ENCODE results near the gene RORB.
"Not testable (repeated sequence)": the region's sequence is repeated elsewhere in the genome, so short reads cannot be mapped to it uniquely, and the experiment has no call there.

RORB gene

DNA sequence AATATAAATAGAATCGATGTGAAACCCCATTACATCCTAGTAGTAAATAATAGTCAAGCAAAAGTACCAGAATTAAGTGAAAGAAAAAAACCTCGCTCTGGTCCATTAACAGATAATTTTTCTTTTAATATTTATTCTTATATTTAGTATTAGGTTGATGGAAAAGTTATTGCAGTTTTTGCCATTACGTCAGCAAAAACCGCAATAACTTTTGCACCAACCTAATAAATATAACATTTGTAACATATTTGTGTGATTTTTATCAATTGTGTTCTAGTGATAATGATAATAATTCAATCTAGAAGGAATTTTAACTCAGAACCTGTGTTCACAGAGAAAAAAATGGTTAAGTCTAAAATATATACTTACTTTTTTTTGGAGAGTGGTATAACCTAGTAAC lies 16.1 kb downstream of the RORB start:
- DNase-seq (ENCODE audit: low read depth in 2 of 2), result no peak

DNA sequence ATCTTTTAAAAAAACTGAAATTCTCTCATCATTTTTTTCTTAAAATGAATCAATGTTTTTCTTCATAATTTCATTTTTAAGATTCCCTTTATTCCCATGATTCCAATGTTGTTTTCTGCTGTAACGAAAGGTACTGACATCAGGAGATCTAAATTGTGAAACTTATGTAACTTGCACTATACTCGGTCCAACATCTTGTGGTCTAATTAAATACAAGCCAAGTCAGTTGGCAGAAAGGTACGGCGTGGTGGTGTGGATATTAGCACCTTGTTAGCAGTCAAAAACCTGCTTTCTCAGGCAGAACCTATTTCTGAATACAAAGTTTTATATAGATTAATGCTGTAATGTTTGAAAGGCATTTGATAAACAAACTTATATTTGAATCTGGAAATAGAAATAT lies 20.1 kb downstream of the RORB start:
- DNase-seq (ENCODE audit: low read depth in 2 of 2), result no peak

DNA sequence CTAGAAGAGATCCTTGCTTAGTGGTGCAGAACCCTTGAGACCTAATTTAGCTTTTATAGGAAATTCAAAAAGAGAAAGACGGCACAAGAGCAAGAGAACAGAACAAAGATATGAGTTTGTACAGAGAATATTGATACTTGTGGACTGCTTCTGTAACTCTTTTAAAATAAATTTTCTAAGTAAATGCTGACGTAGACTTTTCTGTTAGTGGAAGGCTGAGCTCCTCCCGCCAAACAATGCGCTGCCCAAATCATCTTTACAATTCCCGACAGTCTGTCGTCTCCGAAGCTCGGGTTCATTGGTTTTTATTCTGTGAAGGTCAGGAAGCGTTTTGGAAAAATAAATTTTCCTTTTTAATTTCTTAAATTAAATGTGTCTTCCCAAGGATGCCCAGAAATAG lies 22.3 kb downstream of the RORB start:
- no peak for DNase-seq (ENCODE audit: low read depth in 2 of 2)

DNA sequence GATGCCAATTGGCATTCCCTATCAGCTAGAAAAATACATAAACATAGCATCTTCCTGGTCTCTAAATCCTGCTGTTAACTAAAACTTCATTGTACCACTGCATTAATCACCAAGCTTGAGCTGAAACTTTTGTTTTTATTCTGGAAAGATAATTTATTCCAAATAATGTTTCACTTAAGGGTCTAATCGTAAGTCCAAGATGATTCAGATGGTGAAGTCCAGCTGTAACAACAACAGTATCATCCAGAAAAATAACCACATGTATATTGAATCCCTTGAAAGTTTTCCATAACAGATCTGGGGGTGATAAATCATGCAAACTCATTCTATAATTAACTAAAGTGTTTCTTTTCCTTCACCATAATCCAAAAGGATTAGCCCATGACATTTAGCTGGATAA lies 23.9 kb downstream of the RORB start:
- no peak for DNase-seq (ENCODE audit: low read depth in 2 of 2)

DNA sequence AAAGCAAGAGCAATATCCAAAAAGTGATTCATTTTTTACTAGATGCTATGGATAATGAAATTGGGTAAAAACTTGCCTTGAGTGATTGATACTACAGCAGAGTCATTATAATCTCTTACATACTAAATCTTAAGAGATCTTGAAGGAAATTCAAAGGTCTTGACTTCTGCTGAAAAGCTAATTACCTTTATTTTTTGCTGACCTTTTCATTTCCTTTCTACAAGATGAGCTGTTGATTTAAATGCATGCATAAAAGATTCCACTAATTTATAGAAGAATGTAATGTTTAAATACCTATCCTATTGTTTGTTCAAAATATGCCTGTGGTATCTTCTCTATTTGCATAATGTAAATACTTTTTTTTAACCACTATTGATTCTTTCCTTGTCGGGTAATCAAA lies 27.2 kb downstream of the RORB start:
- no peak for DNase-seq (ENCODE audit: low read depth in 2 of 2)

DNA sequence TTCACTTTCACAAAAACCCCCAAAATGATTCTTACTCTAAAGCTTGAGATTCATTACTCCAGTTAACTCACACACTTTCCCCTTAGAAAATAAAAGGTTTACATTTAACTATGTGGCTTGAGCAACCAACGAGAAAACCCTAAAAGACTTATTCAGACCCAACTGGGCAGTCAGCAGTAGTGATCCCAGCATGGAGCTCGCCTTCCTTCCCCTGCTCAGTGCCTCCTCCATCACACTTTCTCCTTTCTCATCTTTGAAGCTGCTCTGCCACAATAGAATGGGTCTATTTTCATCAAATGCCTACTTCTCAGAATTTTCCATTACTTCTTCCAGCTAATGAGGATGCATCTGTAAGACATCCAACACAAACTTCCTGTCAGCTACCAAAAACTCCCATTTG lies 29.1 kb downstream of the RORB start:
- no peak for DNase-seq (ENCODE audit: low read depth in 2 of 2)

DNA sequence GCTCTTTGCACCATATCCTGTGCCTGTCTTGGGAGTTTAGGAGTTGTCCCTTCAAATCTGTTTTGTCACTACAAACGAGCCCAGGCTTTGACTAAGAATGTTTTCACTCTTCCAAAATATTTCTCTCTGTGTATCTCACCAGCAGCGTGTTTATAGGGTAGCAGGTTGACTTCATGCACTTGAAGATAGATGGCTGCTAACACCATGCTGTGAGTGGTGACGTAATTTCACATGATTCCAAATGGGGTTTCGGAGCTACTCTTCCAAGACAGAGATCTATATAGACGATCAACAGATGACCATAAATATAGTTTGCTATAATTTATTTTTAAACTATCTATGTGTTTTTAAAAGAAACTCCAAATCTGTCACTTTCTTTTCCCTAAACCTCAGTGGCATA lies 30.6 kb downstream of the RORB start:
- DNase-seq (ENCODE audit: low read depth in 2 of 2), result no peak

DNA sequence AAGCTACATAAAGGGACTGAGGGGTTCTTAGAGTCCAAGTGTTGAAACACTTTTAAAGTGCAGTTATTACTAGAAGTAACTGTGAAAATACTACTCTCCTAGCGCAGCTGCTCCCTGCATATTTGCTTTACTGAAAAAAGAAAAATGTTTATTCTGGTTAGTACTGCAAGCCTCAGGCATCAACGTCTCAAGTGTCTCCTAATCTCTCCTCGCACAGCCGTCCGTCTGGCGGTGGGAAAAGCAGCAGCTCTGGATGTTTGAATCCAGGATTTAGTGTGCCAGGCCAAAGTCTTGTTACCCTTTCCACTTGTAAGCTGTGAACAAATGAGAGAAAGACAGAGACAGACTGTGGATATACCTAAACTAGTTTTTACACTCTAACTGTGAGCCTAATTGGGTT lies 31.1 kb downstream of the RORB start:
- DNase-seq (ENCODE audit: low read depth in 2 of 2), result no peak

DNA sequence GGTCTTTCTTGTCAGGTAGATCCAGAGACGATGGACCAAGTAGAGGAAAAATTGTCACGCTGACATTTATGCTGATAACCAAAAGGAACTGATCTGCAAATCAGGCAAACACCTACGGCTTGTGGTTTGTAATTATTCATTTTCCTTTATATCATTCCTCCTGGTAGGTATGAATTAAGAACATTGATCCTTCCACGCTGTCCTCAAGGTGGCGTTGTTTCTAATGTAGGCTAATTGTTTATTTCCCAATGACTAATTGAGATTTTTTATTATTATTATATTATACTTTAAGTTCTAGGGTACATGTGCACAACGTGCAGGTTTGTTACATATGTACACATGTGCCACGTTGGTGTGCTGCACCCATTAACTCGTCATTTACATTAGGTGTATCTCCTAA lies 33.3 kb downstream of the RORB start:
- not testable (repeated sequence) for DNase-seq (ENCODE audit: low read depth in 2 of 2)

DNA sequence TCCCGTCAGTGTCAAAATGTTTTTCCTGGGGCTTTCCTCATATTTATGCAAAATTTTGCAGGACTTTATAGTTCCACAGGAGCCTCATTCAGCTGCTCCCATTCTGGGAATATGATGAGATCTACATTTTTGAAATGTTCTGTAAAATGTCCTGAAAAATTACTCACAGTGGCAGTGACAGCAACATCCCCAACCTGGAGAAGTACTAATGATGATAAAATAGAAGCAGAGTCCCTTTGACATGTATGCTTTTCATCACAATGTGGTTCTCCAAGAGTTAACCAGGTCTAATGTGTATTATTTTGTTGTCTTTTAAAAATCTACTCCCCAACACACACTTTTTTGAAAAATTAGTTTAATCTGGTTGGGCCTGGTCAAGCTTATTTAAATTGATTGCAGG lies 36.1 kb downstream of the RORB start:
- DNase-seq (ENCODE audit: low read depth in 2 of 2), result no peak

DNA sequence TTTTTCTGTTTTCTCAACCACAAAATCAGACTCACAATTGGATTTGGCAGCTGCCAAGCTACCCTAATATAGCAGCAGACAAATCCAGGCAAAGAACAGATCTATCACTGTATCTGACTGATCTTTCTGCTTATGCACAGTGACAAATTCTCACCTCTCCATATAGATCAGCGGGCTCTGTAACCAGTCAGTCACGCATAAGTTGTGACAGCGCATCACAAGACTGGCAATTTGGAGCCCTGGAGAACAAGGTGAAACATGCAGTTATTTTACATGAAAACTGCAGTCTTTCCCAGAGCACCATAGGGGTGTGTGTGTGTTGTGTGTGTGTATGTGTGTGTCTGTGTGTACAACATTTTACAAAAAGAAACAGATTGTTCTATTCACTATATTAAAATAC lies 37.7 kb downstream of the RORB start:
- DNase-seq (ENCODE audit: low read depth in 2 of 2), result no peak

DNA sequence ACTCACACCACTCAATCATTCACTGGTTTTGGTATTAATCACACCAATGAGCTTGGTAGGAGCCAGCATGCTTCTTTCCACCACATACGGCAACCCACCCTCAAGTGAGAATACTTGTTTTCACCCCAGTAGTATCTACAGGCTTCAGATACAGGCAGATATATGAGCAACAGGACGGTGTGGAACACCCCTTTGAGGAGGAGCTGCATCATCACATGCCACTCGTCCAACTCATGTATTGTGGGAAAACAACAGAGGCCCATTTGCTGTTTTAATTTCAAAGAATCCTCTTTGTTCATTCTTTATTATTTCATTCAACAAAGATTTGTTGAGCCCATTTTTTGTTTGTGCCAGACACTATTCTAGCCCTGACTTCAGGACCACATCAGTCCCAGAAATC lies 46.0 kb downstream of the RORB start:
- no peak for DNase-seq (ENCODE audit: low read depth in 2 of 2)

DNA sequence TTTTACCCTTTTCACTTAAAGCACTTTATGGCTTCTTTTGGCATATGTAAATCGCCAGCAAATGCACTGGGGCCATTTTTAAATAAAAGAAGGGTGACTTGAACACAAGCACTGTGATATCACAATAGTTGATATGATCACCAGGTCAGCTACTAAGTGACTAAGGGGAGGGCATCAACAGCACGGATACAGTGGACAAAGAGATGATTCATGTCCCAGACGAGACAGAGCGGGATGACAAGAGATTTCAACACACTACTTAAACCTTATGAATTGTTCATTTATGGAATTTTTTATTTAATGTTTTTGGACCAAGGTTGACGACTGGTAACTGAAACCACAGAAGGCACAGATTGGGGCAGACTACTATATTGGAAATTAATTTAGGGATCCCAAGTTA lies 54.1 kb downstream of the RORB start:
- DNase-seq (ENCODE audit: low read depth in 2 of 2), result no peak

DNA sequence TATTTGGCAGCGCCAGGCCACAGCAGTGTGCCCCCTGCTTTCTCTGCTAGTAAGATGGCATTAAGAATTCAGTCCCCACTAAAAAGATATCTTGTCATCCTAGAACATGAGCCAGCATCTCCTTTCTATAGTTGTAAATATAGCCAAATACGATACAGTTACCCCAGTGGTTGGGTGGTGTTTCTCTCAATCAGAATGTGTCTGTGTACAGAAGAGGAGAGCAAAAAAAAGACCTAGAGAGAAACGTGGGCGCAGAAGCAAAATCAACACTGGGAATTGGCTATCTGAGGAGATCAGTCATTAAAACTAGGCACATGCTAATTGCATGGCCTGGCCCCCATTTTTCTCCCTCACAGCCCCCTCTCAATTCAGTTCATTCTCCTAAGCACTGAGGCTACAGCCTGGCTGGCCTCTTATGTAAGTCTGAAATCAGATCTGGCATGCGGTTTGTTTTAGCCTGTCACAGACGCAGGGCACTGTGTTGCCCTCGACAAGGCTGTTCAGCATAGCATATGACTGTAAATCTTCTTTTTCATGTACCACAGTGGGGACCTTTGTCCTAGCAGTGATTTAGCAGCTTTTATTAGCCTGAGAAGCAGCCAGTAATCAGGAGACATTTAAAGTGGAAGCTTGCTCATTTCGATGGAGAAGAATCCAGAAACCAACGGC lies 57.8 kb downstream of the RORB start:
- no peak for DNase-seq (ENCODE audit: low read depth in 2 of 2)

DNA sequence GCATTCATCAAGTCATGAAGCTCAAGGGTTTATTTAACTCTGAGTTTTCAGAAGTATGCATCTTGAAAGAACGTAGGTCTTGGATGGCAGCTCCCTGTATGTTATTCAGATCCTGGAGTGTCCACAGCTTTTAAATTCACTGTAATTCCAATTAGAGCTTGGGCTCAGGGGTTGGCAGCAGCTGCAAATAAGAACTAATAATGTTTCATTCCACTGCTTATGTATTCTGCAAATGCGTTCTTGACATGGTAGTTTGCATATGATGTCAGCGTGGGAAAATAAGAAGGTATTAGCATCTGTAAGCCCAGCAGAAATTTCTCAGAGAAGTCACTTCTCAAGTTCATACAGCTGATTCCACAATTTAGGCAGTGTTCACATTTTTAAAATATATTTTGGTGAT lies 58.4 kb downstream of the RORB start:
- no peak for DNase-seq (ENCODE audit: low read depth in 2 of 2)

DNA sequence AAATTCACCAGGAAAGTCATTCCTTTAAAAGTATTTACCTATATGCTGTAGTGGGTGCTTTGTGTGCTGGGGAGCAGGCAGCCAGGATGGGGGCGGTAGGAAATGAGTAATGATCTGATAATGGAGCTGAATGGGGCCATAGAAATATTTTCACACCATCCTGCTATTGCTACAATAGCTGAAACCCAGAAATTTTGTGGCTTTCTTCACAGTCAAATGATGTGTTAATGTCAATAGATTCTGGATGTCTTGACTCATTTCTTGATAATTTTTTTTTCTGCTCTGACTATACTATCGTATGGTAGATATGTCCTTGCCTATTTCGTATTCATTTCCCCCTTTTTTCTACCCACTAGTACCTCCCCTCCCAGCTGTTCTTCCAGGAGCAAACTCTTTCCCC lies 59.5 kb downstream of the RORB start:
- DNase-seq (ENCODE audit: low read depth in 2 of 2), result no peak

DNA sequence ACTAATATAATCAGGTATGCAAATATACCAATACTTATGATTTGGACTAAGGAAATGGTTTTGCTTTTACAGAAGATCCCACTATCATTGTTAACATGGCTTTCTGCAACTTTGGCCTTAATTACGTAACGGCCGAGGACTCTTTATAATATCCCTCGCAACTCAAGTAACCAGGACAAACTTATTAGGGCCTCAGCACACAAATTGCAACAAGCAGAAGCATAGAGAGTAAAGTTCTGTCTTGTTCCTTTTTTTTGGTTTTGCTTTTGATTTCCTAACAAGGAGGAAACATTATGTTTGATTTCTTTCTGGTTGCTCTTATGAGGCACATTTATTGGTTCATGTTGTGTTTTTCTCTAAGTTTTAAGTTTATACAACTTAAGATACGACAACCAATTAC lies 60.4 kb downstream of the RORB start:
- no peak for DNase-seq (ENCODE audit: low read depth in 2 of 2)

DNA sequence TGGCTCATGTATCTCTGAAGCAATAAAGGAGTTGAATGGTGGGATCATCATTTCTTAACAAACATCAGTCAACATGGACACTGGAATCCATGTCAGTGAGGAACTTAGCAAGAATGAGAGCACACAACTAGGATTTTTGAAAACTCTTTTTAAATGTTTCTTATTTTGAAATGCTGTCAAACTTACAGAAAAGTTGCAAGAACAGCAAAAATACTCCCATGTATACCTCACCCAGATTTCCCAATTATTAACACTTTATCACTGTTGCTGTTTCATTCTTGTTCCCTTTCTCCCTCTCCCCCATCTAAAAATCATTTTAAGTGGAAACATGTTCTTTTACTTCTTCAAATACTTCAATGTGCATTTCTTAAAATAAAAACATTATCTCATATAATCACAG lies 65.5 kb downstream of the RORB start:
- DNase-seq (ENCODE audit: low read depth in 2 of 2), result no peak

DNA sequence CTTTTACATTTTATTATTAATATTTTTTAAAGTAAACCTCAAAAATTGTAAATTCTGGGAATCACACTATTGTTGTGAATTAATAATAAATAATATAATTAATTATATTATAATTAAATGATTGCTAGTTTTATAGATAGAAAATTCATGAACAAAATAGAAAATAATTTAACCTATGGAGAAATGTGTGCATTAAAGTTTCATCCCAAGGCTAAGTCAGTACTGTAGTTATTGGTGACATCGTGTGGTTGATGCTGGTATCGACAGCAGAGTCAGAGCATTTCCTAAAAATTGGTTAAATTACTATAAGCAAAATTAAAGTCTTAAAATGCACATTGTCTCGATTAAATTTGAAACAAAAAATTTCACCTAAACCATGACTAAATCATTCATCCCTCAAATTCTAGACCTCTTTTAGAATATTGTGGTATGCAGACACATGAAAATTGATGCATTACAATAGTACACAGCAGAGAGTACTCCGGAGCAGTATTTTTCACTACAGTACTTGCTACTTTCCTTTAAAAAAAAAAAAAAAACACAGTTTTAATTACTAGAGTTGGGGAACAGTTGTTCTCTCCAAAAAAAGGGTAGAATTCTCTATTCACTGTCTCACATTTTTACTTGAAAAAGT lies 73.9 kb downstream of the RORB start:
- DNase-seq (ENCODE audit: low read depth in 2 of 2), result no peak

DNA sequence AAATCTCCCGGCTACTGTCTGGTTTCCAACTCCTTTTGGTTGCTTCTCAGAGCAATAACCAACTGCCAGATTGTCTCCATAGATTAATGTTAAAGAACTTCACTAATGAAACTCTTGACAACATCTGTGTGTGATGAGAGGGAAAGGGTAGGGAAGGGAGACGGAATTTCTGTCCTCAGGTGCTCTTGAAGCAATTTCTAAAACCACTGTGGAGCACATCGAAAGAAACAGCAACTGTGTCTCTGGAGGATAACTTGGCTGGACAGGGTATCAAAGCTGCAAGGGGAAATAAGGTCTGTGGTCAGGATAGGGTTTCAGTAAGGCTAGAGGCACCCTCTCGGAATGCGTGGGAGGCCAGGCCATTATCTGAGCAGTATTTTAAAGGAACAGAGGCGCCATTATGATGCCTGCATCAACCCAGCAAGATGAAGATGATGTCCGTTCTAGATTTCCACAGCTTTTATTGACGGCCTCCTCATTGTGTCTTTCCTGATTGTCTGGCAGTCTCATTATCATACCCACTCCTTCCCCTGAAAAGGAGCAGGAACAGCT lies 76.6 kb downstream of the RORB start:
- no peak for DNase-seq (ENCODE audit: low read depth in 2 of 2)

DNA sequence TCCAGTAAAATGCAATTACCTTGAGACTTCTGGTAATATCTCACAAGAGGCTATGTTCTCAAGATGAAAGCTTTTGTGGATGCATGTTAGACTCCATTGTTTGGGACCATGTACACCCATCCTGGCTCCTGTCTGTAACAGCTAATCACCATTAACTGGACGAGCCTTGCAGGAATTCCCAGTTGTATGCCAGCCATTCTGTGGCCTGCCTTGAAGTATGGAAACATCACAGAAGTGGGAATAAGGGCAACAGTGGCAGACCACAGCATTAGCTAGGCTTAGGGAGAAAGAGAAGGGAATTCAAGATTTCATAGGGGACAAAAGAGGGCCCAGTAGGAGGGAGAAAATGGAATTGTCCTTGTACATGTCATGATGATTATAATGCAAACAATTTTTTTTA lies 79.0 kb downstream of the RORB start:
- no peak for DNase-seq (ENCODE audit: low read depth in 2 of 2)

DNA sequence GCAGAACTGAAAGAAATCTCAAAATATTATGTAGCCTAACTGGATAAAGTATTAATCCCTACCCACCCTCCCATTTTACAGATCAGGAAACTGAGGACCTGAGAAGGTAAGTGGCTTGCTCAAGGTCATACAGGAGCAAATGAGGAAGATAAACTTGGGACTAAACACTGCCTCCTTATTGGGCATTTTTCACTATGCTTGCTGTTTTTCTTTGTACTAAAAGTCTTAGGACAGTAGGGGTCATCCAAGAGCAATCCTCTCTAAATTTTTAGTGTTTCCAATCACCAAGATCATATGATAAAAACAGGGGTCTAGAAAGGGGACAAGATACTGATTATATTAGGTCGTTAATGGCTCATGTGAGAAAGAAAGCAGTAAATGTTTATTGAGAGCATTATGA lies 80.8 kb downstream of the RORB start:
- DNase-seq (ENCODE audit: low read depth in 2 of 2), result no peak

DNA sequence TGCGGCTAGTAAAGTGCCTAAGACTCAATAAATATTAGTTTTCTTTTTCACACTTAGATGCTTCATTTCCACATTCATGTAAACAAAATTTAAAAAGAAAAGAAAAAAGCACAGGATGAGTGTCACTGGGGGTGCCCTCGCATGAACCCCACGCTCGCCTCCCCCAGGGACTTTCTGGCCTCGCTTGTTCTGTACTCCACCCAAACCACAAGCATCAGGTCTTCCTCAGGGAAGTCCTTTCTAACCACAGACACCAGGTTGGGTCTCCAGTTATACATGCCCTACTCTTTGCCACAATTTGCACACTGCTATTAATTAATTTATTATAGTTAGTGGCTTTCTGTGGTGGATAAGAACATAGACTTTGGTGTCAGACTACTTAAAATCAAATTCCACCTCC lies 92.4 kb downstream of the RORB start:
- no peak for DNase-seq (ENCODE audit: low read depth in 2 of 2)

DNA sequence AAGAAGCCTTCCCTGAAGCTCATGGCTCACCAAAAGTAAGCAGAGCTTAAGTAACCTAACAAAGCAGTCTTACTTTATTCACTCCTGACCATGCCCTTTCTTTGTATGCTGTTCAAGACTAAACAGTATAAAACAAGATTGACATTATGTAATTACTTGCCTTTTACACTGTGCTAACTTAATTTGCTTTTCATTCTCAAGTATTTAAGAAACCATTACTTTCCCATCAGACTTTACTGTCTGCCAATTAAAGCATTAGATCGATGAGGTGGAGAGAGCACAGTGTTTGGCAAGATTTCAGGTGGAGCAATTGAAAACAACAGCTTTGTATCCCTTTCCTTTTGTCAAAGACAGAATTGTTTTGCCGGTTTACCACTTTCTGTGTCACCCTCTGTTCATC lies 98.2 kb downstream of the RORB start:
- no peak for DNase-seq (ENCODE audit: low read depth in 2 of 2)
